Loucy (cell line): ENCODE data around the gene KRTAP4-5.
A peak's percentile ranks its signal among the peaks of the same experiment; 100 is the strongest.

Source experiments
- H2AFZ ChIP-seq: fragments of 200-600 bp; sonication (generic); 2 replicates; pipeline ENCODE4 v1.6.0; 2016; ENCODE audit warnings: antibody characterized with exemption, mild to moderate bottlenecking, low read length, moderate library complexity
- H3F3A ChIP-seq: fragments of 200-600 bp; 2 replicates; pipeline ENCODE4 v1.6.0; 2016; ENCODE audit warnings: antibody characterized with exemption, low read depth, mild to moderate bottlenecking
- H3K27me3 ChIP-seq: fragments of 200-600 bp; sonication (generic); 2 replicates; pipeline ENCODE4 v1.6.1; 2014; ENCODE audit warnings: low read length, mild to moderate bottlenecking; ENCODE audit not compliant: insufficient read depth, poor library complexity, severe bottlenecking
- H3K36me3 ChIP-seq: fragments of 200-600 bp; sonication (generic); 2 replicates; pipeline ENCODE4 v1.6.1; 2016; ENCODE audit warnings: low read length; ENCODE audit not compliant: insufficient read depth
- H3K4me1 ChIP-seq: fragments of 200-600 bp; sonication (generic); 2 replicates; pipeline ENCODE4 v1.5.1; 2014; ENCODE audit warnings: low read length, mild to moderate bottlenecking; ENCODE audit not compliant: insufficient read depth, poor library complexity, severe bottlenecking
- H3K4me2 ChIP-seq: fragments of 200-600 bp; sonication (generic); 2 replicates; pipeline ENCODE4 v1.6.0; 2014; ENCODE audit warnings: antibody characterized with exemption, low read length, low read depth, mild to moderate bottlenecking; ENCODE audit not compliant: poor library complexity, severe bottlenecking
- H3K4me3 ChIP-seq: fragments of 200-600 bp; sonication (generic); 2 replicates; pipeline ENCODE4 v1.5.1; 2014; ENCODE audit warnings: low read length, mild to moderate bottlenecking, mixed read lengths; ENCODE audit not compliant: poor library complexity, severe bottlenecking
- H3K79me2 ChIP-seq: fragments of 200-600 bp; sonication (generic); 2 replicates; pipeline ENCODE4 v1.6.1; 2014; ENCODE audit warnings: low read length; ENCODE audit not compliant: insufficient read depth
- H3K9ac ChIP-seq: fragments of 200-600 bp; sonication (generic); 2 replicates; pipeline ENCODE4 v1.6.0; 2014; ENCODE audit warnings: mild to moderate bottlenecking, low read depth, low read length, moderate library complexity; ENCODE audit not compliant: poor library complexity, severe bottlenecking
- H3K9me2 ChIP-seq: fragments of 200-600 bp; sonication (generic); replicated peaks from 2 replicates; pipeline ENCODE4 v1.6.1; 2016; ENCODE audit warnings: low read depth, low read length, mixed read lengths
- H3K9me3 ChIP-seq: fragments of 200-600 bp; sonication (generic); 2 replicates; pipeline ENCODE4 v1.6.1; 2014; ENCODE audit warnings: mild to moderate bottlenecking, antibody characterized with exemption, low read length, low read depth; ENCODE audit not compliant: insufficient read depth
- H4K20me1 ChIP-seq: fragments of 200-600 bp; sonication (generic); 2 replicates; pipeline ENCODE4 v1.6.0; 2014; ENCODE audit warnings: antibody characterized with exemption, low read length, mild to moderate bottlenecking; ENCODE audit not compliant: insufficient read depth, poor library complexity, severe bottlenecking
- CTCF ChIP-seq: fragments of 200-600 bp; sonication (generic); conservative IDR thresholded peaks from 2 replicates; pipeline ENCODE4 v1.5.1; 2014; ENCODE audit warnings: mild to moderate bottlenecking, antibody characterized with exemption, low read length
- EZH2phosphoT487 ChIP-seq: fragments of 200-600 bp; IDR thresholded peaks from 2 replicates; pipeline ENCODE4 v1.6.1; 2018; ENCODE audit warnings: antibody characterized with exemption, mild to moderate bottlenecking, moderate library complexity, borderline replicate concordance

The KRTAP4-5 gene

GRCh38 chr17:41133880-41134735 is 15.5 kb downstream of the KRTAP4-5 start:
- no peak overlapping the region for H3K4me3 ChIP-seq
- H3K9ac ChIP-seq = no peak overlapping the region
- H3K27me3 ChIP-seq = no peaks in the 10 kb centered on the region
- no peaks in the 10 kb centered on the region for H3K79me2 ChIP-seq
- no peaks in the 10 kb centered on the region for H4K20me1 ChIP-seq
- H2AFZ ChIP-seq = peak overlapping the region; percentile 80
- no peaks in the 10 kb centered on the region for H3F3A ChIP-seq
- no peaks in the 10 kb centered on the region for H3K36me3 ChIP-seq
- H3K4me1 ChIP-seq = peaks cover 18% of the 10 kb centered on the region
- no peaks in the 10 kb centered on the region for H3K9me3 ChIP-seq
- H3K4me2 ChIP-seq = peak overlapping the region; percentile 11
- TF ChIP-seq EZH2phosphoT487 (no peak), CTCF (no peak)
- no peaks in the 10 kb centered on the region for H3K9me2 ChIP-seq

- Histone ChIP-seq H2AFZ (no peak overlapping the region), H3K9me2 (no peaks in the 10 kb centered on the region), H3K4me2 (no peak overlapping the region), H3K27me3 (no peaks in the 10 kb centered on the region), H3K36me3 (no peaks in the 10 kb centered on the region), H3K4me3 (no peak overlapping the region), H3F3A (no peaks in the 10 kb centered on the region), H3K9ac (no peak overlapping the region), H3K4me1 (peaks cover 18% of the 10 kb centered on the region), H3K9me3 (no peaks in the 10 kb centered on the region), H3K79me2 (no peaks in the 10 kb centered on the region), H4K20me1 (no peaks in the 10 kb centered on the region)
- TF ChIP-seq EZH2phosphoT487 (no peak), CTCF (no peak)
Measured at GRCh38 chr17:41131979-41132378, 17.6 kb downstream of the KRTAP4-5 start.

GRCh38 chr17:41127371-41127770 is 22.3 kb downstream of the KRTAP4-5 start:
- Histone ChIP-seq H3K27me3 (no peaks in the 10 kb centered on the region), H3K9me3 (no peaks in the 10 kb centered on the region), H3K36me3 (no peaks in the 10 kb centered on the region), H4K20me1 (no peaks in the 10 kb centered on the region), H3K4me1 (peaks cover 38% of the 10 kb centered on the region), H3F3A (no peaks in the 10 kb centered on the region; the same call in 1 of the 2 replicates), H3K79me2 (no peaks in the 10 kb centered on the region), H3K4me2 (no peak overlapping the region), H3K4me3 (no peak overlapping the region), H3K9ac (no peak overlapping the region), H3K9me2 (no peaks in the 10 kb centered on the region), H2AFZ (no peak overlapping the region)
- TF ChIP-seq CTCF = no peak
- no peak for TF ChIP-seq EZH2phosphoT487
